ENCODE data around the gene ZFYVE28.

Gene ZFYVE28

GRCh38 chr4:2363951-2364653, 54.3 kb downstream of the ZFYVE28 start:
- TF ChIP-seq, protein P1, sequence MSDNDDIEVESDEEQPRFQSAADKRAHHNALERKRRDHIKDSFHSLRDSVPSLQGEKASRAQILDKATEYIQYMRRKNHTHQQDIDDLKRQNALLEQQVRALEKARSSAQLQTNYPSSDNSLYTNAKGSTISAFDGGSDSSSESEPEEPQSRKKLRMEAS (IDR thresholded peaks at IDR 0.05), result no peak
- TF ChIP-seq USF1 (IDR thresholded peaks at IDR 0.05) (no peak), ZBTB7A (IDR thresholded peaks at IDR 0.05; ENCODE audit: low read depth) (no peak), CREB1 (IDR thresholded peaks at IDR 0.05; ENCODE audit: low read depth) (no peak), RAD21 (IDR thresholded peaks at IDR 0.05; ENCODE audit: low read depth) (no peak), EGR1 (IDR thresholded peaks at IDR 0.05) (no peak), TAF1 (IDR thresholded peaks at IDR 0.05; ENCODE audit: low read depth) (no peak), FOXM1 (IDR thresholded peaks at IDR 0.05; ENCODE audit: borderline replicate concordance, low read depth) (no peak), NFIC (IDR thresholded peaks at IDR 0.05) (no peak), YY1 (IDR thresholded peaks at IDR 0.05; ENCODE audit: low read depth) (no peak), EP300 (IDR thresholded peaks at IDR 0.05; ENCODE audit: borderline replicate concordance) (no peak), CEBPB (IDR thresholded peaks at IDR 0.05) (no peak), TEAD4 (IDR thresholded peaks at IDR 0.05) (no peak)
- TF ChIP-seq, protein P2, sequence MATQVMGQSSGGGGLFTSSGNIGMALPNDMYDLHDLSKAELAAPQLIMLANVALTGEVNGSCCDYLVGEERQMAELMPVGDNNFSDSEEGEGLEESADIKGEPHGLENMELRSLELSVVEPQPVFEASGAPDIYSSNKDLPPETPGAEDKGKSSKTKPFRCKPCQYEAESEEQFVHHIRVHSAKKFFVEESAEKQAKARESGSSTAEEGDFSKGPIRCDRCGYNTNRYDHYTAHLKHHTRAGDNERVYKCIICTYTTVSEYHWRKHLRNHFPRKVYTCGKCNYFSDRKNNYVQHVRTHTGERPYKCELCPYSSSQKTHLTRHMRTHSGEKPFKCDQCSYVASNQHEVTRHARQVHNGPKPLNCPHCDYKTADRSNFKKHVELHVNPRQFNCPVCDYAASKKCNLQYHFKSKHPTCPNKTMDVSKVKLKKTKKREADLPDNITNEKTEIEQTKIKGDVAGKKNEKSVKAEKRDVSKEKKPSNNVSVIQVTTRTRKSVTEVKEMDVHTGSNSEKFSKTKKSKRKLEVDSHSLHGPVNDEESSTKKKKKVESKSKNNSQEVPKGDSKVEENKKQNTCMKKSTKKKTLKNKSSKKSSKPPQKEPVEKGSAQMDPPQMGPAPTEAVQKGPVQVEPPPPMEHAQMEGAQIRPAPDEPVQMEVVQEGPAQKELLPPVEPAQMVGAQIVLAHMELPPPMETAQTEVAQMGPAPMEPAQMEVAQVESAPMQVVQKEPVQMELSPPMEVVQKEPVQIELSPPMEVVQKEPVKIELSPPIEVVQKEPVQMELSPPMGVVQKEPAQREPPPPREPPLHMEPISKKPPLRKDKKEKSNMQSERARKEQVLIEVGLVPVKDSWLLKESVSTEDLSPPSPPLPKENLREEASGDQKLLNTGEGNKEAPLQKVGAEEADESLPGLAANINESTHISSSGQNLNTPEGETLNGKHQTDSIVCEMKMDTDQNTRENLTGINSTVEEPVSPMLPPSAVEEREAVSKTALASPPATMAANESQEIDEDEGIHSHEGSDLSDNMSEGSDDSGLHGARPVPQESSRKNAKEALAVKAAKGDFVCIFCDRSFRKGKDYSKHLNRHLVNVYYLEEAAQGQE (IDR thresholded peaks at IDR 0.05; ENCODE audit: low read depth), result no peak

GRCh38 chr4:2363056-2363721, 55.3 kb downstream of the ZFYVE28 start:
- TF ChIP-seq CEBPB (IDR thresholded peaks at IDR 0.05) (peak; percentile 87), CREB1 (IDR thresholded peaks at IDR 0.05; ENCODE audit: low read depth) (no peak)

- TF ChIP-seq RAD21 (IDR thresholded peaks at IDR 0.05; ENCODE audit: low read depth), result no peak
- TF ChIP-seq ZBTB7A (IDR thresholded peaks at IDR 0.05; ENCODE audit: low read depth), result no peak
- no peak for TF ChIP-seq CEBPB (IDR thresholded peaks at IDR 0.05)
- TF ChIP-seq, protein P2 (IDR thresholded peaks at IDR 0.05; ENCODE audit: low read depth), result no peak
- TF ChIP-seq TAF1 (IDR thresholded peaks at IDR 0.05; ENCODE audit: low read depth), result no peak
- TF ChIP-seq USF1 (IDR thresholded peaks at IDR 0.05), result no peak
- no peak for TF ChIP-seq EP300 (IDR thresholded peaks at IDR 0.05; ENCODE audit: borderline replicate concordance)
- TF ChIP-seq, protein P1 (IDR thresholded peaks at IDR 0.05), result no peak
- TF ChIP-seq FOXM1 (IDR thresholded peaks at IDR 0.05; ENCODE audit: borderline replicate concordance, low read depth), result no peak
- no peak for TF ChIP-seq TEAD4 (IDR thresholded peaks at IDR 0.05)
- no peak for TF ChIP-seq TCF12 (IDR thresholded peaks at IDR 0.05; ENCODE audit: low read depth)
- TF ChIP-seq YY1 (IDR thresholded peaks at IDR 0.05; ENCODE audit: low read depth), result no peak
- TF ChIP-seq CREB1 (IDR thresholded peaks at IDR 0.05; ENCODE audit: low read depth), result no peak
- no peak for TF ChIP-seq EGR1 (IDR thresholded peaks at IDR 0.05)
- TF ChIP-seq NFIC (IDR thresholded peaks at IDR 0.05), result no peak
Measured at GRCh38 chr4:2362266-2363055, 56.0 kb downstream of the ZFYVE28 start.

DNA sequence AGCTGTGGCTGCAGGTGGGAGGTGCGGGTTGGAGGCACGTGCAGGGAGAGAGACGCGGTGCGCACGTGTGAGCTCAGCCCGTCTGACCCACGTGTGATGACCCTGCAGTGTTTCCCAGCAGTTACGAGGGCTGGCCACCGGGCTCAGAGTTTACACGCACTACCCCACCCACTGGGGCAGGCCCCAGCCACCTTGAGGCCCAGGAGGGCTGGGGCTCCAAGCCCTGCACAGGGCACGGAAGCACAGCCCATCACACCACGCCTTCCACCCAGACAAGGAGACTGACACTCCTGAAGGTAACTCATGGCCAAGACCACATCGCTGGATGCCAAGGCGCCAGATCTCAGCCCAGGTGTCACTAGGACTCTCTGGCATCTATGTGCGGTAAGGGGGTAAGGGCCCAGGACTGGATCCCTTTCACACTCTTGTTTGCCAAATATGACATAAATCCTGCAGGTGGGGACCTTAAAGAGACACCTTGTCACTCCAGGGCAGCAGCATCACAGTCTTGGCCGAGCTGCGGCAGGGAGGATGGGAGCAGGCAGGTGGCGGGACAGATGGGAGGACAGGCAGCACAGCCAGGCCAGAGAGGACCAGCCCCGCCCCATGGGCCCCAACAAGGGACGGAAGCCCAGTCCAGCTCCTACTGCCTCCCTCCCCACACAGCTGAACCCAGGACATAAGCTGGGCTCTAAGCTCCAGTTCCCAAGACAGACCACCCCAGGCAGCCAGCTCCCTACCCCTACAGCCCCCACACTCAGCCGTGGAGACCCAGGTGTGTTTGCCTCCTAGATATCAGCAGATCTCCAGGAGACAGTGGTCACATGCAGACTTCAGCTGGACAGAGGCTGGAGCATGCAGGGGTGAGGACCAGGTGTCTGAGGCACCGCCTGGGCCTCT, 56.8 kb downstream of the ZFYVE28 start:
- TF ChIP-seq EP300 (IDR thresholded peaks at IDR 0.05; ENCODE audit: borderline replicate concordance) (no peak), EGR1 (IDR thresholded peaks at IDR 0.05) (no peak)

DNA sequence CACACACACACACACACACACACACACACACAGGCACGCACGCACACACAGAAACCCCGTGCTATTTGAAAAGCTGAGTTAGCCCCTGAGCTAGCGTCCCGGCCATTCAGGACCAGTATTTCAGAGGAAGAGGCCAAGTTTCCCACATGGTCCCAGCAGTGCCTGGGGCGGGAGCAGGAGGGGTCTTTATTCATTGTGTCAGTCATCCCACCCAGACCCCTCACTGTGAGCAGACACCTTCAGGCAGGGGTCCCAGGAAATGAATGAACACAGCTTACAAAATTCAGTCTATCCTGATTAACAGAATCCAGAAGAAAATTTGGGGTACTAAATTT, 58.1 kb downstream of the ZFYVE28 start:
- no peak for TF ChIP-seq NFIC (IDR thresholded peaks at IDR 0.05)
- no peak for TF ChIP-seq FOXM1 (IDR thresholded peaks at IDR 0.05; ENCODE audit: borderline replicate concordance, low read depth)
- no peak for TF ChIP-seq ZBTB7A (IDR thresholded peaks at IDR 0.05; ENCODE audit: low read depth)
- TF ChIP-seq EGR1 (IDR thresholded peaks at IDR 0.05), result no peak
- TF ChIP-seq, protein P2 (IDR thresholded peaks at IDR 0.05; ENCODE audit: low read depth), result no peak
- no peak for TF ChIP-seq RAD21 (IDR thresholded peaks at IDR 0.05; ENCODE audit: low read depth)
- TF ChIP-seq EP300 (IDR thresholded peaks at IDR 0.05; ENCODE audit: borderline replicate concordance), result no peak
- no peak for TF ChIP-seq YY1 (IDR thresholded peaks at IDR 0.05; ENCODE audit: low read depth)
